HG02970 (cell line): Measurements from ENCODE around the gene ANKS1B.

ENCODE experiments used
- ATAC-seq: cut with Tn5 transposase; IDR thresholded peaks from one replicate; pipeline ENCODE4 v1.9.1; 2021; ENCODE audit warnings: mild to moderate bottlenecking, moderate library complexity, moderate number of reproducible peaks; ENCODE audit not compliant: unreplicated experiment, low FRiP score

ANKS1B gene

GRCh38 chr12:99966429-99966828 lies 18.3 kb downstream of the ANKS1B start:
- ATAC-seq, result no peak

- ATAC-seq, result no peak
Measured at GRCh38 chr12:99960311-99960710, 24.4 kb downstream of the ANKS1B start.

- no peak for ATAC-seq
Measured at GRCh38 chr12:99959549-99960170, 25.1 kb downstream of the ANKS1B start.

- no peak for ATAC-seq
Measured at GRCh38 chr12:99957866-99958466, 26.8 kb downstream of the ANKS1B start.

GRCh38 chr12:99954724-99955123 lies 30.0 kb downstream of the ANKS1B start:
- ATAC-seq, result no peak

- no peak for ATAC-seq
Measured at GRCh38 chr12:99948370-99948769, 36.4 kb downstream of the ANKS1B start.

GRCh38 chr12:99946131-99946530 lies 38.6 kb downstream of the ANKS1B start:
- ATAC-seq, result no peak

GRCh38 chr12:99935608-99936007 lies 49.1 kb downstream of the ANKS1B start:
- no peak for ATAC-seq

- no peak for ATAC-seq
Measured at GRCh38 chr12:99926511-99927169, 58.1 kb downstream of the ANKS1B start.

- ATAC-seq, result no peak
Measured at GRCh38 chr12:99920353-99920960, 64.3 kb downstream of the ANKS1B start.

GRCh38 chr12:99917711-99918402 lies 66.9 kb downstream of the ANKS1B start:
- ATAC-seq, result no peak

- ATAC-seq, result no peak
Measured at GRCh38 chr12:99916555-99916954, 68.2 kb downstream of the ANKS1B start.

GRCh38 chr12:99915251-99916082 lies 69.3 kb downstream of the ANKS1B start:
- ATAC-seq, result no peak

GRCh38 chr12:99914206-99914605 lies 70.5 kb downstream of the ANKS1B start:
- no peak for ATAC-seq

- ATAC-seq, result peak; percentile 59
Measured at GRCh38 chr12:99911967-99912366, 72.8 kb downstream of the ANKS1B start.

GRCh38 chr12:99911081-99911480 lies 73.7 kb downstream of the ANKS1B start:
- no peak for ATAC-seq

- no peak for ATAC-seq
Measured at GRCh38 chr12:99910342-99910741, 74.4 kb downstream of the ANKS1B start.

- no peak for ATAC-seq
Measured at GRCh38 chr12:99906786-99907579, 77.8 kb downstream of the ANKS1B start.

- ATAC-seq, result no peak
Measured at GRCh38 chr12:99901181-99901580, 83.6 kb downstream of the ANKS1B start.
